H1 (cell line): ENCODE measurements around the gene ENO2. TPM values are rescaled to one million over a fixed set of nuclear protein-coding genes. Genes with fewer than 3 reads are reported as not detected.
A peak's percentile ranks its signal among the peaks of the same experiment; 100 is the strongest.

Experiments
- ATF2 ChIP-seq: IDR thresholded peaks from 2 replicates; pipeline ENCODE4 v1.6.1; 2012; ENCODE audit warnings: low read length, inconsistent platforms
- ATF3 ChIP-seq: IDR thresholded peaks from 2 replicates; pipeline ENCODE4 v1.6.1; 2011; ENCODE audit warnings: low read depth, mild to moderate bottlenecking, low read length; ENCODE audit not compliant: insufficient read depth
- BACH1 ChIP-seq: IDR thresholded peaks from 2 replicates; pipeline ENCODE4 v1.6.1; 2012; ENCODE audit warnings: low read length, improper control_type of control experiment
- CEBPB ChIP-seq: IDR thresholded peaks from 2 replicates; pipeline ENCODE4 v1.6.1; 2012; ENCODE audit warnings: low read depth, low read length
- CREB1 ChIP-seq: IDR thresholded peaks from 2 replicates; pipeline ENCODE4 v1.6.1; 2012; ENCODE audit warnings: inconsistent platforms
- EP300 ChIP-seq, 2 experiments: IDR thresholded peaks; 1 replicate in 1 of 2; 2 replicates in 1 of 2; pipeline ENCODE4 v1.6.1; 2011 to 2012; ENCODE audit warnings: low read depth in 2 of 2, low read length in 2 of 2, mild to moderate bottlenecking in 2 of 2, borderline replicate concordance in 1 of 2, inconsistent platforms in 1 of 2, moderate library complexity in 1 of 2
- FOSL1 ChIP-seq: IDR thresholded peaks from 2 replicates; pipeline ENCODE4 v1.6.1; 2011; ENCODE audit warnings: mild to moderate bottlenecking, low read depth, low read length, moderate library complexity; ENCODE audit not compliant: insufficient read depth
- HDAC2 ChIP-seq, 2 experiments: fragments of 300-600 bp in 1 of 2; sonication (generic) in 1 of 2; IDR thresholded peaks; 2 replicates each; pipeline ENCODE4 v1.6.1; 2011 to 2012; ENCODE audit warnings: low read depth in 2 of 2, low read length in 2 of 2, mild to moderate bottlenecking in 2 of 2, moderate library complexity in 2 of 2, borderline replicate concordance in 1 of 2, inconsistent platforms in 1 of 2
- HDAC6 ChIP-seq: IDR thresholded peaks from one replicate; pipeline ENCODE4 v1.7.1; 2012; ENCODE audit warnings: low read depth, mild to moderate bottlenecking, inconsistent platforms, low read length, moderate library complexity
- JUN ChIP-seq: IDR thresholded peaks from 2 replicates; pipeline ENCODE4 v1.6.1; 2011; ENCODE audit warnings: low read depth, mild to moderate bottlenecking, improper control_type of control experiment, low read length
- KDM4A ChIP-seq: IDR thresholded peaks from one replicate; pipeline ENCODE4 v1.7.1; 2012; ENCODE audit warnings: low read depth, mild to moderate bottlenecking, moderate library complexity, low read length, inconsistent platforms; ENCODE audit not compliant: severe bottlenecking
- MAFK ChIP-seq: IDR thresholded peaks from 2 replicates; pipeline ENCODE4 v1.6.1; 2012; ENCODE audit warnings: low read depth, mild to moderate bottlenecking, improper control_type of control experiment, low read length
- POLR2AphosphoS5 ChIP-seq: IDR thresholded peaks from 2 replicates; pipeline ENCODE4 v1.6.1; 2011; ENCODE audit warnings: low read depth, low read length
- YY1 ChIP-seq: IDR thresholded peaks from 2 replicates; pipeline ENCODE4 v1.6.1; 2011; ENCODE audit warnings: low read depth, mild to moderate bottlenecking, low read length
- polyA plus RNA-seq, 7 experiments: library from polyadenylated mRNA; depleted of rRNA in 3 of 7; stranded (reverse) in 5 of 7; unstranded in 2 of 7; fragments of >200 nt in 5 of 7; fragments of 200-250 nt in 2 of 7; gene quantifications; 1 replicate in 5 of 7; 2 replicates in 1 of 7; 4 replicates in 1 of 7; pipeline versions ENCODE4 v1.2.1 to v1.2.3, GENCODE V29; 2011 to 2013; ENCODE audit warnings: missing spikeins in 2 of 7, mixed read lengths in 2 of 7
- total RNA-seq: library from RNA; stranded (reverse); fragmentation: NEBNext Ultra II Directional; extraction: Animal tissue kit (Norgen Biotek cat#: 25700); gene quantifications from 2 replicates; pipeline ENCODE4 v1.2.1, GENCODE V29; 2021

ENO2 gene
- total and polyA plus RNA-seq, 2 of the 8 experiments (the other 6 are each of a cell fraction or from before 2014, with no cell fraction given), result 92.4 to 102 TPM

- TF ChIP-seq YY1 (peak; percentile 65; the same call in 1 of the 2 replicates), ATF2 (no peak), CREB1 (0 out of 2 replicates have a peak, but pooled peaks have one; percentile 31), ATF3 (no peak), JUN (no peak), CEBPB (no peak), EP300 (IDR thresholded peaks at IDR 0.05; ENCODE audit: borderline replicate concordance in 1 of 2, low read depth in 2 of 2, low read length in 2 of 2) (peak in 1 of 2 experiments; percentile 62; a peak in 1 of 3 replicates), HDAC2 (IDR thresholded peaks at IDR 0.05; ENCODE audit: borderline replicate concordance in 1 of 2, low read depth in 2 of 2, low read length in 2 of 2) (peak; percentile 57 to 72; a peak in 2 of 4 replicates), POLR2AphosphoS5 (peak; percentile 62), BACH1 (no peak), KDM4A (peak; percentile 33), HDAC6 (no peak), MAFK (no peak), FOSL1 (no peak)
These were observed 13.1 kb downstream of the ENO2 start, which contains the start of gene ATN1 (continued) for GRCh38 chr12:6927379-6928021.
